ENCODE measurements around the gene ACOXL.
"Not testable (repeated sequence)": the region's sequence is repeated elsewhere in the genome, so short reads cannot be mapped to it uniquely, and the experiment has no call there.

The ACOXL gene

GRCh38 chr2:110732422-110733413 lies at the start of gene ACOXL:
Gene ACOXL, plus strand, starts transcription at chr2:110732573. Its CDS starts 35,817 bp downstream, at chr2:110768390.
- in situ Hi-C loops (cut with MboI; ENCODE audit: low sequenced_read_pairs, unreplicated experiment) = no loop called here
- no peak for TF ChIP-seq CTCF (IDR thresholded peaks at IDR 0.05; ENCODE audit: borderline replicate concordance, control extremely low read depth, extremely low read depth, insufficient read depth, missing control alignments)
- DNase-seq (ENCODE audit: low spot score) = peak; percentile 48

DNA sequence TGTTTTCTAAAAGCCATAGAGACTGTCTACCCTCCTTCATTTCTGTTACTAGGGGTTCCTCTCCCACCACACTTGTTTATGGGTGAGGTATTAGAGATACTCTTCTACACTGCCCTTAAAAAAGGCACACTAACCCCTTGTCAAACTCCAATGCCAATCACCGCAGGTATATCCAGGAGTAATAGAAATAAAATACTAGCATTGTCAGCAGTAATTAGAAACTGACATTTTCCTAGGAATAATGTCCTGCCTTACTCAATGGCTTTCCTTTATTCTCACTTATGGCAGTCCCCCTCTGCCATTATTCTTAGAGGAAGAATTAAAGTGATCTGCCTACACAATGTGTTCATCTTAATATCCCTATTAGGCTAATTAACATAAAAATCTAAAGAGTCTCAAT lies 49.5 kb upstream of the ACOXL start:
- TF ChIP-seq CTCF (IDR thresholded peaks at IDR 0.05; ENCODE audit: borderline replicate concordance, control extremely low read depth, extremely low read depth, insufficient read depth, missing control alignments) = no peak
- in situ Hi-C loops (cut with MboI; ENCODE audit: low sequenced_read_pairs, unreplicated experiment) = no loop called here
- DNase-seq (ENCODE audit: low spot score) = no peak

DNA sequence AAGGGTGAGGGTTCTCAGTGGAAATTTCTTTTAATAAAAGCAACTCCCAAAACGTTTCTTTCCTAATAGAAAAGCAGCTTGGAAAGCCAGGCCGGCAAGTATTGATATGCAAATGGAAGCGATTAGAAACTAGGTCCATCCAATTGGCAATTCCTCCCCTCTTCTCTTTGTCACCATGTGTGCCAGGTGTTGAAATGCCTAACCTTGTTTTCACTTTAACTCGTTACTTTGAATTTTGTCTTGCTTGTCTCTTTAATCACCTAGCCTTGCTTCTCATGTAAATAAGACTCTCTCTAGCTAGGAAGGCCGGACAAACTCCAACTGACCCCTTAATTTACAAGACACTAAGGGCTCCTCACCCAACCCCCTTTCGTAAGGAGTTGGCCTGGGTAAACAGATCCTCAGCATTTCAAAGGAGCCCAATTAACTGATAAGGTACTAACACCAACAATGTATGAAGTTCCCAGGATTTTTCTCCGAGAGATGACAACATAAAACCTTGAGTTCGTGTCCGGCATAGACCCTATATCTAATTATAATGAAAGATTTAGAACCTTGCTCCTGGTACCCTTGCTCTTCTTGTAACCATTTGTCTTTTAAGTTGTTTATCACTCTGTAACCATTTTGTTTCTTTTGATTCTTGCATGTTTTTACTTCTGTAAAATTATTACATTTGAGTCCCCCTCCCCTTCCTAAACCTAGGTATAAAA lies 44.4 kb upstream of the ACOXL start:
- in situ Hi-C loops (cut with MboI; ENCODE audit: low sequenced_read_pairs, unreplicated experiment); DNase-seq (ENCODE audit: low spot score): not testable (repeated sequence)

- in situ Hi-C loops (cut with MboI; ENCODE audit: low sequenced_read_pairs, unreplicated experiment) = no loop called here
- no peak for TF ChIP-seq CTCF (IDR thresholded peaks at IDR 0.05; ENCODE audit: borderline replicate concordance, control extremely low read depth, extremely low read depth, insufficient read depth, missing control alignments)
- DNase-seq (ENCODE audit: low spot score) = no peak
Measured at GRCh38 chr2:110688594-110689091, 43.7 kb upstream of the ACOXL start.

DNA sequence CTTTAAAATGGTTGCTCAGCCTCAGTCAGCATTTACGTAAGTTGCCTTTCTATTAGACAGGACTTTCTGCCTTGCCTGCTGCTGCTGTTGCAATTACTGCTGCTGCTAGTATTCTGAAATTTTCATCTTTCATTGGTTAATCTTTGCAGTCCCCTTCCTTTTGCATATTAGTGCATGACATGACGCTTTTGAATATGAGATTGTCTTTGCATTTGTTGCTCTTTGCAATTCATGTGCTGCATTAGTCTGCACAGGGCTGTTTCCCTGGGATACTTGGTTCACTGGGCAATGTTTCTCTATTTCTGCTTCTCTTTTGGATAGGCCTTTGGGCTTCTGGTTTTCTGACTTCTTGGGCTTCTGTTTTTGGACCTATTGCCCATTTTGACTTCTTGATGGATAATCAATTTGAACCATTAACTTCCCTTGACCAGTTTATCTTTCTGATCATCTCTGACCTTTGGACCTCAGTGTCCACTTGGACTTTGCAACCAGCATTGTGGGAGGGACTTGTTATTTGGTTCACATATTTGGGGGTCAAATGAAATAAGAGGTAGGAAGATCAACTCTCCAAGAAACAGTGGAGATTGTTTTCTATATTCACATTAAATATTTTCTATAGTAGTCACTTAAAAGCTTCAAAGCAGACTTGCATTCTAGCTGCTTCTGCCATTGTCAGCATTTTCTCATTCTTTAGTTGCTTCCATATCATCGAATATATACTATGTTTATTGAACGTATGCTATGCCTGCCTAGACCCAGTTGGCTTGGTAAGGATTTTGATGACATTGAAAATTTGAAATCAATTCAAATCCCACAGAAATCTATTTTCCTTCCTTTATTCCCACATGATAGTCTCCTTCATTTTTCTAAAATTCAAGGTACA lies 42.0 kb upstream of the ACOXL start:
- no peak for DNase-seq (ENCODE audit: low spot score)
- in situ Hi-C loops (cut with MboI; ENCODE audit: low sequenced_read_pairs, unreplicated experiment) = no loop called here
- no peak for TF ChIP-seq CTCF (IDR thresholded peaks at IDR 0.05; ENCODE audit: borderline replicate concordance, control extremely low read depth, extremely low read depth, insufficient read depth, missing control alignments)

- TF ChIP-seq CTCF (IDR thresholded peaks at IDR 0.05; ENCODE audit: borderline replicate concordance, control extremely low read depth, extremely low read depth, insufficient read depth, missing control alignments) = no peak
- no peak for DNase-seq (ENCODE audit: low spot score)
- in situ Hi-C loops (cut with MboI; ENCODE audit: low sequenced_read_pairs, unreplicated experiment) = no loop called here
Measured at GRCh38 chr2:110691612-110692258, 40.6 kb upstream of the ACOXL start.

DNA sequence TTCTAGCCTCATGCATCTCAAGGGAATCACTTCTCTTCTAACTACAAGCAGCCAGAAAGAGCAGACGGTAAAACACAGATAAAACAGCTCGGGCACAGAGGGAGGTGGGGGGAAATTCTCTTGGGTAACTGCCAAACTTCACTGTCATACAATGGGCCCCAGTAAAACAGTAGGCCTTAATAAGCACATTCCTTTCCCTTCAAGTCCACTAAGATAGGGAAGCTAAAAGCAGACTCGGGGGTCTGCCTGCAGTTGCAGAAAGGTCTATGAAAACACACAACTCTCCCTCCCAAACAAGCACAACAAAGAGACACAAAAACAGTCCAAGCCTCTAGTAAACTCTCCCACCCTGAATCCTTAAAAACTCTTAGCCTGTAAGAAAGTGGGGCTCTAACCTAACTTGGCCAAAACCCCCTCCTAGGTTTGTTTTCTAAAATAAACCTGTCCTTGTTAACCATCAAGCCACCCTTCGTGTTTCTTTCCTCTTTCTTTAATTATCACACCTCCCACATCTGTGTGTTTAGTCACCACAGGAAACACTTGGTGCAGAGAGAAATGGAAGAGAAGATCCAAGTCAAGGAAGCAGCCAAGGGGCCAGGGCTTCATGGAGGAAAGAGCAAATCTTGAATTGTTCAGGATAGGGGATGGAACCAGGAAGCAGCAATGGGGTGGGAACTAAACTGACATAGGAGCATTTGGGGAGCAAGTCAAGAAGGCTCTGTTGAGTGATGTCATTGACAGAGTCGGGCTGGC lies 37.1 kb upstream of the ACOXL start:
- in situ Hi-C loops (cut with MboI; ENCODE audit: low sequenced_read_pairs, unreplicated experiment); DNase-seq (ENCODE audit: low spot score): not testable (repeated sequence)

GRCh38 chr2:110698253-110698652 lies 34.1 kb upstream of the ACOXL start:
- in situ Hi-C loops (cut with MboI; ENCODE audit: low sequenced_read_pairs, unreplicated experiment); DNase-seq (ENCODE audit: low spot score): not testable (repeated sequence)

Data from GM13976 (cell line).